Caki2 (cell line): ENCODE results near the gene CFAP58. TPM values are rescaled to one million over a fixed set of nuclear protein-coding genes. Genes with fewer than 3 reads are reported as not detected.

Experiments
- DNase-seq: peaks from one replicate; pipeline ENCODE4 v3.0.0-alpha.2; 2015; ENCODE audit warnings: low read depth
- in situ Hi-C: cut with HindIII; loops from 2 replicates; pipeline ENCODE4 v1.10.0; 2016; ENCODE audit warnings: low sequenced_read_pairs, low pct_unique_long_range_greater_than_20kb, mixed read lengths
- total RNA-seq: library from RNA; depleted of rRNA; stranded (reverse); fragments of >200 nt; shearing (Covaris generic); gene quantifications from 2 replicates; pipeline ENCODE4 v1.2.3, GENCODE V29; 2014; ENCODE audit warnings: low replicate concordance

The CFAP58 gene
- total RNA-seq, 1 experiment from 2014 or later, result 0.07 TPM

DNA sequence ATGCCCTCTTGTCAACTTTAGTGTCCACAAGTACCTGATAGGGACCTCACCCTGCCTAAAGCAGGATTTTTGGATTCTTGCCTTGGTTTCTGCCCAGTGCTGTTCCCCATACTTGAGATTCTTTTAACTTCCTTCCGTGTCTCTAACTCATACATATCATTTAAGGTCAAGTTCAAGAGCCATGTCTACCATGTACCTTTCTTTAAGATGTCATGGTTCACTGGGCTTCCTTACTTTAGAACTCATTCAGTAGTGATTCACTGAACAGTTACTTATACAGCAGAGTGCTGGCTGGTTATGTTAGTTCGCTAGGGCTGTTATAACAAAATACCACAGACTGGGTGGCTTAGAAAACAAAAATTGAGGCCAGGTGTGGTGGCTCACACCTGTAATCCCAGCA is 5.0 kb upstream of the CFAP58 start:
- in situ Hi-C loops, result no loop called here
- DNase-seq, result peak; percentile 19

DNA sequence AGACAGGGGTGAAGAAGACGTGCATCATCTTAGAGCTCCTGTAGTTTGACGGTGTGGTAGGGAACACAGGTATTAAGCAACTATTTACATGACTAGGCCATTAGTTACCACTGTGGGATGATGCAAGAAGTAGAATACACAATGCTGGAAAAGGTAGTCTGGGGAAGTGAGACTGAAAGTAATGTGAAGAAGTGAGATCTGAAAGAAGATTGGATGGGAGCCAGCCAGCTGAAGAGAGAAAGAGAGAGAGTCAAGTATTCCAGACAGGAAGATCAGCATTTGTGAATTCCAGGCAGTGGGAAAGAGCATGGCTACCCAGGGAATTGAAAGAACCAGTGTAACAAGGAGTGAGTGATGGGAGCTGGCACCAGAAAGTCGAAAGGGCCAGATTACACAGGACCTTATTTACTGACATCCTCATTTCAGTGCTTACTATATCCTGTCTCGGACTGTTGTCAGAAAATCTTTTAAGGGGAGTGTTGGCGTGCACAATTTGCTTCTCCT is 4.0 kb upstream of the CFAP58 start:
- in situ Hi-C loops, result no loop called here
- DNase-seq, result peak; percentile 48

DNA sequence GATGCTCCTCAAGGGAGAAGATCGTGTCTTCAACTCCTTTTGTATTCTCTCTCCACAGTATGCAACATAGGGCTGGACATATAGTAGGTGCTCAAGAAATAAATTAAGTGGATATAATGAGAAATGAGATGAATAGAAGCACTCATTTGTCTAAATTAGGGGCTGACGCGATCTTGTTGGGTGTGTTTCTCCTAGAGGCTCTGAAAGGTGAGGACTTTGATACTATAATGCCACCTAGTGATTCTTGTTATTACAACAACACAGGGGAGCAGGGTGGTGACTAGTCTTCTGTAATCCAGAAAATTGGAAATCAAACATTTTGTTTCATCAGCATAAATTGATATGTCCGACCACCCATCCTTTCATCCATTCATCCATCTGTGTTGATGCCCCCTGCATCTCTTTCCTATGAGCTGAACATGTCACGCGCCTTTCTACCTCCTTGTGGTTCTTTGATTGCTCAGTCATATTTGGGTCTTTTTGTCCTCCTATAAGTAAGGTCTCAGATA is 3.5 kb upstream of the CFAP58 start:
- DNase-seq, result peak; percentile 61
- in situ Hi-C loops, result no loop called here

DNA sequence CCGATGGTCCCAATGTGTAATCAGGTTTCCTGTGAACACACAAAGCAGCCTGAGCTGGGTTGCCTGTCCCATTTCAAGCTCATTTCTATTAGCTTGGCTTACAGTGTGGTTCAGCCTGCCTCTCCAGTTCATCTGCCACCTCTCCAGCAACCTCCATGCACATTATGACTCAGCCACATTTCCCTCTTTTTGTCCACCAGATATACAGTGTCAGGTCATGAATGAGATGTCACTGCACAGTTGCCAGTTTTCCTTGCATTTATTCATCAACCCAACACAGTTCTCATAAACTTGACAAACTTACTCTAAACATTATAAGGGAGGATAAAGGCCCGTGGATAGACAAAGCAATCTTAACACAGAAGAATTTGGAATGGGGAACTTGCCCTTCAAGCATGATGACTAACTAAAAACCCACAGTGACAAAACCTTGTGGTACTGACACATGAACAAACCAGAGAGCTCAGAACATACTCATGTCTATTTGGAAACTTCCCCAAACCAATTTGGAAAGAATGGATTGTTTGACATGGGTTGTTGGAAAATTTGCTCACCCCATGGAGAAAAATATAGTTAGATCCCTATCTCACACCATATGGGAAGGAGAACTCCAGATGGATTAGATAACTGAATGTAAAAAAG is 2.5 kb upstream of the CFAP58 start:
- no peak for DNase-seq
- in situ Hi-C loops, result no loop called here

DNA sequence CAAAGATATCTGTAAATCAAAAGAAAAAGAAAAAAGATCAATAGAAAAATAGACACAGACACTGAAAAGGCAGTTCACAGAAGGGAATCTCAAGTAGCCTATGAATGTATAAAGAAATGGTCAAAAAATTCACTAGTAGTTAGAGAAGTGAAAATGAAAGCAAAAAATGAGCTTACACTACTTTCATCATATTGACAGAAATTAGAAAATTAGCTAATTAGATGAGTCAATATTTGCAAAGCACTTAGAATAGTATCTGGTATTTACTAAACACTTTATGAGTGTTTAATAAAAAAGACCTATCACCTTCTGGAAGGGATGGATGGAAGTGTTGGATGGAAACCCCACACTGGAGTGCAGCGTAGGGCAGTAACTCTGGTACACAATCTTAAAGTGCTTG is 1.7 kb upstream of the CFAP58 start:
- in situ Hi-C loops, result no loop called here
- DNase-seq, result no peak

DNA sequence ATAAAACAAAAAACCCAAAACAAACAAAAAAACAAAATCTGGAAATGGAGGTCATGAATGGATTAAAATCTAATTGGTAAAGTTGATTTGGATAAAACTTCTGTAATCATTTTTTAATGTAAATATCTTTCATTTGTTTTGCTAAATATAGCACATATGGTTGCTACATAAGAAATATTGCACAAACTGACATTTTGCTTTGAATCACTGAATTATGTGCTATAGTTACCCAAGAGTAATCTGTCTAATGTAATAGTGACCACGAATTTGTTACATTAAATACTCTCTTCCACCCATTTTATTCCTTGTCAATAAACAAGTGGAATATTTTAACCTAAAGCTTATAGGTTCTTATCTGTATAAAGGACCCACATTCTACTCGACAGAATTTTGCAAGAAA is 6.2 kb downstream of the CFAP58 start:
- no peak for DNase-seq
- in situ Hi-C loops, result no loop called here

DNA sequence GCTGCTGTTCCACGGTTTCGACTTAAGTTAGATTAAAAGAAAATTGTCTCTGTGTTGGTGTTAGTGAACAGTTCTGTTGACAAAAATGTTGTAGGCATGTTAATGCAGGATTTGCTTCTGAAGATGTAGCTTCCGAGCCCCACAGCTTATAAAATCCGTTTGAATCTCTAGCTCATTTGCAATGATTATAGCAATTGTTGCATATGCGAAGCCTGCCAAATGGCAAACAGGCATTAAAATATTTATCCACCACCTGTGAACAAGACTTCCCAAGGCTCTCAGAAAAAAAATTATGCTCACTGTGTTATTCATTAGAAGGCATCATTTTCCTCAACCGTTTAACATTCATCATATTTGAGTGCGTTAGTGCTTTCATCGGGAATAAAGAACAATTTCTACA is 14.3 kb downstream of the CFAP58 start:
- DNase-seq, result no peak
- in situ Hi-C loops, result no loop called here

DNA sequence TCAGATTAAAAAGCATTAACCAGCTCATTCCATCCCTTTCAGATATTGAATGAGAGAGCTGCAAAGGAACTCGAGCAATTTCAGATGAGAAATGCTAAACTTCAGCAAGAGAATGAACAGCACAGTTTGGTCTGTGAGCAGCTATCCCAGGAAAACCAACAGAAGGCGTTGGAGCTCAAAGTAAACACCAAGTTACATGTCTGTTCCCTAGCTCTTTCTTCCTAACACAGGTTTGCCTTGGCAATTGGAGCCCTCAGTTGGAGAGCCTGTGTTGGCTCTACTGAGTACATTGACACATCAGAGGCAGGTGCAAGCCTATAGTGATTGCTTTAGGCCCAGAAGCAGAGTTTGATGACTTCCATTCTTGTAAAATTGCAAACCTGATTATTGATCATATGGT is 14.7 kb downstream of the CFAP58 start:
- DNase-seq, result no peak
- in situ Hi-C loops, result no loop called here

DNA sequence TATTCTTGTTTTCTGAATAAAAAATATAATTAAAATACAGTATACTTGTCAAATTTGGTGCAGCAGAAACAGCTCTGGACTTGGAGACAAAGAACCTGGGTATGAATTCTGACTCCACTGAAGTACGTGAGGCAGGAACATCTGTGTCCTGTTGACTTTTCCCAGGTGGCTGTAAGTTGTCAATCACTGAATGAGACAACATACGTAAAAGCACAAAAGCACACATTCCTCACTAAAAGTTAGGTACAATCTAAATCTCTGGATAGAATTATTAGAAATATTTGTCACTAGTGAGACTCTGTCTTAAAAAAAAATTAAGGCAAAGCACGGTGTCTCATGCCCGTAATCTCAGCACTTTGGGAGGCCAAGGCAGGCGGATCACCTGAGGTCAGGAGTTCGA is 18.1 kb downstream of the CFAP58 start:
- in situ Hi-C loops, result no loop called here

DNA sequence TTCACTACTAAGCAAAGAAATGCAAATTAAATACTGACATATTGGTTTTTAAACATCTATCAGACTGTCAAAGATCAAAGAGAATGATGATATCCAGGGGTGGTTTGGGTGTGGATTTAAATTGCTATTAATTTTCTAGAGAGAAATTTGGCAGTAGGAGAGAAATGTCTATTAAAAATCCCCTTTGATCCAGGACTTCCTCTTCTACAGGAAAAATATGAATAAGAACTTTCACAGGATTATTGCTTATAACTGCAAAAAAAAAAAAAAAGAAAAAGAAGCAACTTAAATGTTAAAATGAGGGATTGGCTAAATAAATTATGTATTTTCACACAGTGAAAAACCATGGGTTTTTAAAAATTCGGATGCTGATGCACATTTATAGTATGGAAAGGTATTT is 21.0 kb downstream of the CFAP58 start:
- in situ Hi-C loops, result no loop called here
- DNase-seq, result no peak

More for the DNA sequence above, 18.1 kb downstream of the CFAP58 start:
- DNase-seq, result no peak

DNA sequence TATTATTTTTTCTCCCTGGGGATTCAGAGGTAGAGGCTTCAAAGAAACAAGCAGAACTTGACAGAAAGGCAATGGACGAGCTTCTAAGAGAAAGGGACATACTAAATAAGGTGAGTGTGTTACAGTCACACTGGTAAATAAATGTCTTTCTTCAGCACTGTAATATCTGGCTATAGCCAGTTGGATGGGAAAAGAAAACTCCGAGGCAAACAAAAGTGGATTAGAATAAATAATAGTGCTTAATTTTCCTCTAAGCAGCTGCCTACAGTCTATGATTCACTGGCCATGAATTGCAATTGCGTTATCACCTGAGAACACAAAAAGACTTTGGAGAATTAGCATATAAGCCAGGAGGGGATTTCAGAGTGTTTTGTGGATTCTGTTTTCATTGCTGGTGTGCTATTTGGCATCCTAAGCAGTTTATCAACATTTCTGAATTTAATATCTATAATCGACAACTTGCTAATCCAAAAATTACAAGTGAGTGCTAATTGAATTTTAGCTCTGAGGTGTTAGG is 23.2 kb downstream of the CFAP58 start:
- in situ Hi-C loops, result no loop called here

DNA sequence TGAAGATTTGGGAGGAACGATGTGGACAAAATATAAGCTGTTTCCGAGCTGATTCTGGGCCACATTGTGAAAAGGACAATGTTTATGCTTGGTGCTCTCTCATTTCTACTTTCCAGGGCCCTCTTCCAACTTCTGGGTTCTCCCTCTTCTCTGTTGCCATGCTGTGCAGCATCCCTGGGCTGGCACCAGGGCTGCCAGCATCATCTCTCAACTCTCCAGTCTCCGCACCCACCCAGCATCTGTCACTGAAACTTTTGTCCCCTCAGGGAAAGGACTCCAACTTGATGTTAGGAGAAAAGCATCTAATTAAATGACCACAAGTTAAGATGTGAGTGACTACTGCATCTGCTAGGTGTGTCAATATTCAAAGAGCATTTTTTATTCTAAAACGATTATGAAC is 26.7 kb downstream of the CFAP58 start:
- DNase-seq, result no peak
- in situ Hi-C loops, result no loop called here

More for the DNA sequence above, 23.2 kb downstream of the CFAP58 start:
- no peak for DNase-seq

DNA sequence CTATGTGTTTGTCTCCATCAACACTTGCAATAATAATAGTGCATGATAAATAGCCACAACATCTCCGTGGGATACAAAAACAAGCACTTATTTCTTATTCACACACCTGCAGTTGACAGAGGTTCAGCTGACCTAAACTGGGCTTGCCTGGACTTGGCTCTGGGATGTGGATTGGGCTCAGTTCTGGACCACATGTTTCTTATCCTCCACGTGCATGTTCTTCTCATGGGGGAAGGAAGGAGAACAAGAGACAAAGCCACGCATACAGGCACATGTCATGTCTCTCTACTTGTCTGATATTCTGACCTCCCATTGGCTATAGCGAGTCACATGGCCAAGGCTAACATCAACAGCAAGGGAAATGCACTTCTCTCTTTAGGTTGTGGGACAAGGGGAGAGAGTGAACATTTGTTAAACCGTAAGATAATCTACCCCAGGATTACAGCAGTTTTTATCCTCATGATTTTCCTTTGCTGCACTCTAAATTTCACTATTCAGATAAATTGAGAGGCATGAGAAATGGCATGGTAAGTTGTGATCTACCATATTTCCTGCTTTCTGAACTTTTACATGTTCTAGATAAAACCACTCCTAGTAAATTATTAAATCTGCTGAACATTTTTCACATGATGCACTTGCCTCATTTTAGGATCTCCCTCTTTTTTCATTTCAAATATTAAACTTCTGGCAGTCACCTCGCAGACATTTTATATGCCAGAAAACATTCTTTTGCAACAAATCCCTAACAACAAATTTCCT is 33.7 kb downstream of the CFAP58 start:
- in situ Hi-C loops, result no loop called here
- no peak for DNase-seq

DNA sequence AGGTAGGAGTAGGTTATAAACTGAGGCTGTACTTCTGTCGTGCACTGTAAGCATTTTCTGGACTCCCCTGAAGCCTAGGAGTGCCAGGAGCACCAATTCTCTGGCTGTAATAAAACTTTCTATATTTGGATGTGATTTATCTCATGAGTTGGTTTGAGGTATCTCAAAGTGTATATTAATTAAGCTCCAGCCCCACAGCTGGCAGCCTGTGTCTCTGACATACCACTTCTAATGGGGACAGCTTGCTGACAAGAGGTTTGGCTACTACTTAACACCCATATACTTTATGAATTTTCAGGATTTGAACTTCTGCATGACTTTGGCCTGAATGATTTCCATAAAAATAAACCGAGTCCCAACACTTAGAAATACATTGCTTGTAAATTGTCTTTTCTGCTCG is 35.2 kb downstream of the CFAP58 start:
- no peak for DNase-seq
- in situ Hi-C loops, result no loop called here

DNA sequence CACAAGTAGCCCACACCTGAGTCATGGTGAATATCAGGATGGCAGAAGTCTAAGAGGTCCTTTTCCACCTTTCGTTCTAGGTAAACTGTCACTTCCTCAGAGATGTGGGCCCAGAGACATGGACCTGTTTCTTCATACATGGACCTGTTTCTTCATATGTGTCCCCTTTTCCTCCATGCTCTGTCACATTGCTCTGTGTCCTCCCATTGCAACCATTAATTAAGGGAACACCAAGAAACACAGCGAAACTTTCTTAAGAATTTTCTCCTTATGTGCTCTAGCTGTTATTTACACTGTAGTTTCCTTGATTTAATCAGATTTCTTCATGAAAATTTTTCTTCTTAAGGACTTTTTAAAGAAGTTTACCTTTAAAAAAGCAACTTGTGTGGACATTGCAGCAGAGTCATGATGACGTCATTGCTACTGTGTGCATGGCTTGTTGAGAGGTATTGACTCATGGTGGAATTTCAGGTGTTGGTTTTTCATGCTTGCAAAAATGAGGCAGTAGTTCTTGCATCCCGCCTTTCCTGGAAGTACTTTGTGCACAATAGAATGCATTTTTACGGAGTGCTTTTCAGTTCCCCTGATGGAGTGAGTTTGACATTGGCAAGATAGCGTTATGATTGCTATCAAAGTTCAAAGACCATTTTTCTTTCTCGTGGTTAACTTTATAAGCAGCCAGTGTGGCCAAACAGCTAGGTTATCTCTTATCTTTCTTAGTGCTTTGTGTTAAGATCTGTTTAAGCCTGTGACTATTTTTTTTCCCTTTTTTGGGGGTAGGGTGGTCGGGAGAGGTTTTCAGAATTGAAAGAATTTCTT is 37.7 kb downstream of the CFAP58 start:
- in situ Hi-C loops, result no loop called here

DNA sequence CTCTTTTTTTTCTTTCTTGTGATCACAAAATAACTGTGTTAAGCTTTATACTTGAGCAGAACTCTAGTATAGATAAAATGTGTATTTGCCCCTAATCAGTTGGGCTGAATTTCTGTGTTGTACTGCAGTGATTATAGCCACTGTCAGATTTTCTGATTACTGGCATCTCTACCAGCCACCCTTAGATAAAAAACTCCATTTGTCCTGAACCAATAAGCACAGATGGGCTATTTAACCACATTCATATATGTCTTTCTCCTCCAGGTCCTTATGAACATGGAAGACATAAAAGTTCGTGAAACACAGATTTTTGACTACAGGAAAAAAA is 38.3 kb downstream of the CFAP58 start:
- in situ Hi-C loops, result no loop called here
- no peak for DNase-seq

More for the DNA sequence above, 37.7 kb downstream of the CFAP58 start:
- DNase-seq, result peak; percentile 17

DNA sequence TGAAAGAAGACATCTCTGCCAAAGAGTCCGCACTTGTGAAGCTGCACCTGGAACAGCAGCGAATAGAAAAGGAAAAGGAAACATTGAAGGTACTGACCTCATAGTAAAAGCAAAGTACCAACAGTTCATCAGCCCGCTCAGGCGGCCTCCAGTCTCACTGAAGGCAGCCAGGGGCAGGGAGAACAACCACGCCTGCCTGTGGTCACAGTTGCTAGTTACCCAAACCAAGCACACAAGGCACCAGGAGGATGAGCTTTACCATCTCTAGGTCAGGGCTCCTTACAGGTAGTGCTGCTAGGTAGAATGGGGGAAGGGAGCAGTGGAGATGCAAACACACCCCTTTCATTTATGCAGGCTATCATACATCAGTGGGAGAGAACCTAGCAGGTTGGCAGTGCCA is 39.8 kb downstream of the CFAP58 start:
- in situ Hi-C loops, result no loop called here
- no peak for DNase-seq

DNA sequence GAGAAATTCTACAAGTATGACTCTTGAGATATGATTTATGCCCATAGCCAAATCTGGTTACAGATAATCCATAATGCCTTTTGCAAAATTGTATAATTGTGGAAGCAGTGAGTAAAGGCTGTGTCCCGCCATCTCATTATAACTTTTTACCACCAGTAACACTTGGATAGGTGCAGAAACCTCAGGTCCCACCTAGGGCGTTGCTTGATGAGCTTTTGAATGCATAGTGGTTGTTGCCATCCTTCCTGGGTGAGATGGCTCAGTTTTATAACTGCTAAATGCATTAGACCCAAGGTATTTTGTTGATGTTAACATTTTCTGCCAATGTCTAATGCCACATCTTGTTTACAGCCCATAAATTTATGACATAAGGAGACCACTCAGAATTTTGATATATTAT is 42.9 kb downstream of the CFAP58 start:
- in situ Hi-C loops, result no loop called here
- DNase-seq, result no peak

DNA sequence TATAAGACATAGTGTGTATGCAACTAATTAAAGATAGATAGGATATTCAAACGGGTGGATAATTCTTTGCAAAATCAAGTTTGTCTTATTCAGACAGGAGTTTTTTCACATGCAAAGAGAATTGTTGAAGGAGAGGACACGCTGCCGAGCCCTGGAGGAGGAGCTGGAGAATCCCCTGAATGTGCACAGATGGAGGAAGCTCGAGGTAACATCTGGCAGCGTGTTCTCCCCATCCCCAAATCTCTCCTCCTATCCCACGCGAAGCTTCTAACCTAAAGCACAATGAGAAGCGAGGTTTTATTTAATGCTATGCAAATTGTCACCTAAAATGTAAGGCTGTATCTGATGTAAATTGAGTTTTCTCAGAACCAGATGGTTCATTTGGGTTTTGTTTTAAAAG is 50.0 kb downstream of the CFAP58 start:
- in situ Hi-C loops, result no loop called here
- DNase-seq, result no peak
